GM03348 (cell line): Measurements from ENCODE around the gene LRCH3.
"Not testable (repeated sequence)": the region's sequence is repeated elsewhere in the genome, so short reads cannot be mapped to it uniquely, and the experiment has no call there.

Source experiments
- DNase-seq: peaks from one replicate; pipeline ENCODE4 v3.0.0; 2012; ENCODE audit warnings: low spot score

LRCH3 gene

GRCh38 chr3:197926418-197926817, 135.4 kb downstream of the LRCH3 start:
- no peak for DNase-seq

- not testable (repeated sequence) for DNase-seq
Observed at GRCh38 chr3:197927578-197927977, 136.5 kb downstream of the LRCH3 start.

DNA sequence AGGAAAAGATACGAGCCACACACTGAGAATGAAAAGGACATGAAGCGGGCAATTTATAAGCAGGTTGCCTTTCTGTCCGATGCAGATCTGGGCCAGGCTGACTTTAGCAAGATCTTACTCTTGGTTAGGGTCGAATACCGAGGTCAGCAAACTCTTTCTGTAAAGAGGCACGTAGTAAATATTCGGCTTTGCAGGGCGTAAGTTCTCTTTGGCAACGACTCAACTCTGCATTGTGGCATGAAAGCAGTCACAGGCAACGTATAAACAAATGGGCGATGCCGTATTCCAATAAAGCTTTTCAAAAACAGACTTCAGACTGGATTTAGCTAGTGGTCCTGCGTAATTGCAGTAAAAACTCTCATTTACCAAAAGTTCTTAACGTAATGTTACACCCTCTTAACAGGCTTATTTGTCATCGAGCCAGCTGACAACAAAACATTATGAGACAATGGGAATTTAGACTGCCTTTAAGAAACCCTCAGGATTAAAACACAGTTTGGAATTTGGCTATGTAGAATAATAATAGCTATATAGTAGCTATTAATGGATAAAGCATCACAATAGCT, 145.8 kb downstream of the LRCH3 start:
- DNase-seq = no peak
